ENCODE data around the gene FLT3LG. TPM values are rescaled to one million over a fixed set of nuclear protein-coding genes. Genes with fewer than 3 reads are reported as not detected.
A peak's percentile ranks its signal among the peaks of the same experiment; 100 is the strongest.

Gene FLT3LG
- total RNA-seq, 2 experiments from 2014 or later: 8.2 to 8.4 TPM

DNA sequence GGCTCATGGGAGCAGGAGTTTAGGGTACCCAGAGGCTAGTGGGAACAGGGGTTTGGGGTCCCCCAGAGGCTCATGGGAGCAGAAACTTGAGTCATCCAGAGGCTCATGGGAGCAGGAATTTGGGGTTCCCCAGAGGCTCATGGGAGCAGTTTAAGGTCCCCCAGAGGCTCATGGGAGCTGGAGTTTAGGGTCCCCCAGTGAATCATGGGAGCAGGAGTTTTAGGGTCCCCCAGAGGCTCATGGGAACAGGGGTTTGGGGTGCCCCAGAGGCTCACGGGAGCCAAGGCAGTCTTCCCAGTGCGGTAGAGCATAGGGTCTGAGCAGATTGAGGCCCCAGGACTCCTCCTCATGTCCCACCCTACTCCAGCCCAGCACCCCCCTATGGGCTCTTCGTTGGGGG is 8.6 kb upstream of the FLT3LG start:
- BruUV-seq (replicated peaks): no TSS peak
- no peaks in the 10 kb centered on the region for H3K79me2 ChIP-seq (ENCODE audit: insufficient read depth, low read depth, low read length)
- peaks cover 48% of the 10 kb centered on the region for H3K36me3 ChIP-seq (ENCODE audit: insufficient read depth, low read length)
- no peak for DNase-seq (ENCODE audit: low spot score)
- intact Hi-C loops (cut with micrococcal nuclease; ENCODE audit: unreplicated experiment): no loop called here
- H3K9me2 ChIP-seq (ENCODE audit: insufficient read depth, low read length): no peaks in the 10 kb centered on the region
- H3K27ac ChIP-seq (ENCODE audit: low read depth, low read length, poor library complexity, severe bottlenecking): no peak overlapping the region
- no peaks in the 10 kb centered on the region for H4K20me1 ChIP-seq (ENCODE audit: insufficient read depth, low read length)
- ChIA-PET CTCF (ENCODE audit: unreplicated experiment) (no interaction called here), POLR2A (interaction anchor here (0.6 kb wide), 1 partner anchor 36 kb away, joined by 10 read pairs; no protein-coding TSS in a partner anchor)
- TF ChIP-seq EZH2phosphoT487 (IDR thresholded peaks at IDR 0.05; ENCODE audit: borderline replicate concordance, low read depth, low read length): no peak
- no peak for TF ChIP-seq CTCF (conservative IDR thresholded peaks at IDR 0.05; ENCODE audit: low read length)
- H2AFZ ChIP-seq (ENCODE audit: low read length): no peak overlapping the region
- H3K9me3 ChIP-seq (ENCODE audit: low read length): no peaks in the 10 kb centered on the region
- no peak overlapping the region for H3K4me3 ChIP-seq (ENCODE audit: low read depth, low read length, poor library complexity, severe bottlenecking)
- H3K4me1 ChIP-seq (ENCODE audit: insufficient read depth, low read length, poor library complexity, severe bottlenecking): peaks cover 16% of the 10 kb centered on the region
- no peak overlapping the region for H3K4me2 ChIP-seq (ENCODE audit: low read length)

GRCh38 chr19:49468199-49468598 is 5.8 kb upstream of the FLT3LG start:
- Histone ChIP-seq H3K9me2 (ENCODE audit: insufficient read depth, low read length) (no peaks in the 10 kb centered on the region), H3K9me3 (ENCODE audit: low read length) (no peaks in the 10 kb centered on the region), H4K20me1 (ENCODE audit: insufficient read depth, low read length) (no peaks in the 10 kb centered on the region), H3K4me2 (ENCODE audit: low read length) (no peak overlapping the region), H2AFZ (ENCODE audit: low read length) (no peak overlapping the region), H3K36me3 (ENCODE audit: insufficient read depth, low read length) (peaks cover 53% of the 10 kb centered on the region), H3K79me2 (ENCODE audit: insufficient read depth, low read depth, low read length) (no peaks in the 10 kb centered on the region), H3K4me3 (ENCODE audit: low read depth, low read length, poor library complexity, severe bottlenecking) (no peak overlapping the region), H3K4me1 (ENCODE audit: insufficient read depth, low read length, poor library complexity, severe bottlenecking) (peaks cover 23% of the 10 kb centered on the region), H3K27ac (ENCODE audit: low read depth, low read length, poor library complexity, severe bottlenecking) (no peak overlapping the region)
- CTCF ChIA-PET (ENCODE audit: unreplicated experiment): no interaction called here
- TF ChIP-seq EZH2phosphoT487 (IDR thresholded peaks at IDR 0.05; ENCODE audit: borderline replicate concordance, low read depth, low read length) (no peak), CTCF (conservative IDR thresholded peaks at IDR 0.05; ENCODE audit: low read length) (no peak)
- POLR2A ChIA-PET: no interaction called here
- no peak for DNase-seq (ENCODE audit: low spot score)
- intact Hi-C loops (cut with micrococcal nuclease; ENCODE audit: unreplicated experiment): no loop called here
- BruUV-seq (replicated peaks): no TSS peak

GRCh38 chr19:49468746-49469447 is 5.1 kb upstream of the FLT3LG start:
- Histone ChIP-seq H4K20me1 (ENCODE audit: insufficient read depth, low read length) (no peaks in the 10 kb centered on the region), H3K79me2 (ENCODE audit: insufficient read depth, low read depth, low read length) (no peaks in the 10 kb centered on the region), H3K4me1 (ENCODE audit: insufficient read depth, low read length, poor library complexity, severe bottlenecking) (peaks cover 29% of the 10 kb centered on the region), H3K9me3 (ENCODE audit: low read length) (no peaks in the 10 kb centered on the region), H3K27ac (ENCODE audit: low read depth, low read length, poor library complexity, severe bottlenecking) (no peak overlapping the region), H3K9me2 (ENCODE audit: insufficient read depth, low read length) (no peaks in the 10 kb centered on the region), H3K4me2 (ENCODE audit: low read length) (no peak overlapping the region), H3K36me3 (ENCODE audit: insufficient read depth, low read length) (peaks cover 53% of the 10 kb centered on the region), H2AFZ (ENCODE audit: low read length) (no peak overlapping the region), H3K4me3 (ENCODE audit: low read depth, low read length, poor library complexity, severe bottlenecking) (no peak overlapping the region)
- POLR2A ChIA-PET: no interaction called here
- intact Hi-C loops (cut with micrococcal nuclease; ENCODE audit: unreplicated experiment): no loop called here
- CTCF ChIA-PET (ENCODE audit: unreplicated experiment): no interaction called here
- DNase-seq (ENCODE audit: low spot score): peak; percentile 58
- no peak for TF ChIP-seq EZH2phosphoT487 (IDR thresholded peaks at IDR 0.05; ENCODE audit: borderline replicate concordance, low read depth, low read length)
- TF ChIP-seq CTCF (conservative IDR thresholded peaks at IDR 0.05; ENCODE audit: low read length): no peak
- no TSS peak for BruUV-seq (replicated peaks)

Measured in OCI-LY7 (cell line).